Esophagus squamous epithelium (tissue), 4 donors: ENCODE data around the gene MYOCD.

Source experiments
- CTCF ChIP-seq, 6 experiments: fragments of 450-650 bp in 4 of 6; fragments of 200-600 bp in 2 of 6; sonication (generic) in 2 of 6; IDR thresholded peaks; one replicate each; pipeline ENCODE4 v1.5.1; 2016 to 2019; ENCODE audit warnings: antibody characterized with exemption in 6 of 6, mild to moderate bottlenecking in 4 of 6, moderate library complexity in 4 of 6
- POLR2A ChIP-seq, 4 donors: fragments of 450-650 bp; IDR thresholded peaks; one replicate each; pipeline ENCODE4 v1.6.1; 2017; ENCODE audit warnings: antibody characterized with exemption in 4 of 4, mild to moderate bottlenecking in 4 of 4, moderate library complexity in 3 of 4

GRCh38 chr17:12709063-12709462 lies 43.4 kb downstream of the MYOCD start:
- TF ChIP-seq CTCF (IDR thresholded peaks at IDR 0.05) (no peak), POLR2A (IDR thresholded peaks at IDR 0.05) (no peak)
